ENCODE results near the gene CBLN4.

CBLN4 gene

DNA sequence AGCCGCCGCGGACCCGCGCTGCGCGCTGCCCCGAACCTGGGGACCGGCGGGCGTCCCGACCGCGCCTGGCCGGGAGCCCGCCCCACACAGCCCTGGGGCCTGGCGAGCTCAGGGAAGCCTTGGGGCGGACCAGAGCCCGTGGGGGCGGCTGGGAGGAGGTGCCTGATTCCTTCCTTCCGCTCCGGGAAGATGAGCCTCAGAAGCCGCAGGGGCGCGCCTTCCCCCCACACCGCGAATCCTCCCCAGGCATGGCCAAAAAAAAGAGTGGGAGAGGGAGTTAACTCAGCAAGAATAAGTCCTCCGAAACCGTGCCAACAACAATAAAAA is at the start of gene CBLN4:
TSS of gene CBLN4 (minus strand) at position 131 of the 327 bp plus-strand sequence. CDS start 1,348 bp downstream, outside the sequence.
- no peak for DNase-seq (ENCODE audit: low read depth, low spot score)
- no peak within 1 kb of the TSS for H3K4me3 ChIP-seq (ENCODE audit: low read depth, low read length)
- in situ Hi-C loops (cut with HindIII; ENCODE audit: low sequenced_read_pairs) = no loop called here
- TF ChIP-seq, protein P1, sequence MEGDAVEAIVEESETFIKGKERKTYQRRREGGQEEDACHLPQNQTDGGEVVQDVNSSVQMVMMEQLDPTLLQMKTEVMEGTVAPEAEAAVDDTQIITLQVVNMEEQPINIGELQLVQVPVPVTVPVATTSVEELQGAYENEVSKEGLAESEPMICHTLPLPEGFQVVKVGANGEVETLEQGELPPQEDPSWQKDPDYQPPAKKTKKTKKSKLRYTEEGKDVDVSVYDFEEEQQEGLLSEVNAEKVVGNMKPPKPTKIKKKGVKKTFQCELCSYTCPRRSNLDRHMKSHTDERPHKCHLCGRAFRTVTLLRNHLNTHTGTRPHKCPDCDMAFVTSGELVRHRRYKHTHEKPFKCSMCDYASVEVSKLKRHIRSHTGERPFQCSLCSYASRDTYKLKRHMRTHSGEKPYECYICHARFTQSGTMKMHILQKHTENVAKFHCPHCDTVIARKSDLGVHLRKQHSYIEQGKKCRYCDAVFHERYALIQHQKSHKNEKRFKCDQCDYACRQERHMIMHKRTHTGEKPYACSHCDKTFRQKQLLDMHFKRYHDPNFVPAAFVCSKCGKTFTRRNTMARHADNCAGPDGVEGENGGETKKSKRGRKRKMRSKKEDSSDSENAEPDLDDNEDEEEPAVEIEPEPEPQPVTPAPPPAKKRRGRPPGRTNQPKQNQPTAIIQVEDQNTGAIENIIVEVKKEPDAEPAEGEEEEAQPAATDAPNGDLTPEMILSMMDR (IDR thresholded peaks at IDR 0.05; ENCODE audit: low read depth, low read length) = no peak

DNA sequence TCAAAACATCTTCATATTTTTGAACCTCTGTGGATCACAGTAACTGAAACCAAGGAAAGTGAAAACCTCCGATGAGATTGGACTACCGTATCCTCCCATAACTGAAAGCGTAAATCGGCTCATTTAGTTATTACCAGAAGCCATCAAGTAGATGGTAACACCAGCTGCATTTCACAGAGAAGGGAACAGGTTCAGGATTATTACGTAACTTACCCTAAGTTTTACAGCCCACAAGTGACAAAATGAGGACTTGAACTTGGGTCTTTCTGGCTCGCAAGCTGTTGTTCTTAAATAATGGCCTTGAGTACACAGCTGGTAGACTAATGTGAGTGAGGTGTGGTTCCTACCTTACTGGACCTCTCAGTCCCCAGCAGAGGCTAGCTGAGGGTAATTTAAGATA is 37.9 kb upstream of the CBLN4 start:
- TF ChIP-seq, protein P1 (IDR thresholded peaks at IDR 0.05; ENCODE audit: low read depth, low read length) = no peak
- in situ Hi-C loops (cut with HindIII; ENCODE audit: low sequenced_read_pairs) = no loop called here

DNA sequence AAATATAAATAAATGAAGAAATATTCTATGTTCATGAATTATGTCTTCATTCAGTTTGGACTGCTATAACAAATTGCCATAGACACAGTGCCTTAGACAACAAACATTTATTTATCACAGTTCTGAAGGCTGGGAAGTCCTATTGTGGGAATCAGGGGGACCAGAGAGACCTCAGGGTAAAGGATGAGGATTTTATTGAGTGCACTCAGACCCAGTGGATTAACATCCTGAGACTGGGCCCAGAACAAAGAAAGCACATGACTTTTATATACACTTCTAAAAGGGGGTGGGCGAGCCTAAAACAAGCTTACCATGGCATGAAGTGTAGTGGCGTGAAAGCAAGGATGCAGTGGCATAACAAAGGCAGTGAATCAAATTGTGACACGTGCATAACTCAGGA is 26.9 kb upstream of the CBLN4 start:
- TF ChIP-seq, protein P1 (IDR thresholded peaks at IDR 0.05; ENCODE audit: low read depth, low read length) = no peak
- H3K4me3 ChIP-seq (ENCODE audit: low read depth, low read length) = no peak overlapping the region
- in situ Hi-C loops (cut with HindIII; ENCODE audit: low sequenced_read_pairs) = no loop called here
- peak; percentile 0 for DNase-seq (ENCODE audit: low read depth, low spot score)

More for the DNA sequence above, 37.9 kb upstream of the CBLN4 start:
- H3K4me3 ChIP-seq (ENCODE audit: low read depth, low read length) = no peak overlapping the region
- no peak for DNase-seq (ENCODE audit: low read depth, low spot score)

DNA sequence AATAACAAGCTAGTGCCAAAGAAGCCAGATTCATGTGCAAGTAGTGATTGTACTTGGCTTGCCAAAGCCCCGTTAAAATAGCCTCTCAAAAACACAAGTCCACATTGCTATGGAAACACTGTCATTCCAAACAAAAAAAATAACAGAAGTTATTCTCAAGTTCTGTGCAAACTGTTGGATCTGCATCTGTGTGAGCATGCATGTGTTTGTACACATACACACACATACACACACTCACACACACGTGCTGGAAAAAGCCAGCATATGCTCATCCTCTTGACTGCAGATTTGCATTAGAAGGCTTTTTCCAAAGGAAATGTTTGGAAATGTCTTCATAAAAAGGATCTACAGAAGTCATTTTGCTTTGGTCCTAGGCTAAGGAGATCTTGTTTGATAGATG is 13.4 kb upstream of the CBLN4 start:
- in situ Hi-C loops (cut with HindIII; ENCODE audit: low sequenced_read_pairs) = no loop called here
- TF ChIP-seq, protein P1 (IDR thresholded peaks at IDR 0.05; ENCODE audit: low read depth, low read length) = no peak
- no peak for DNase-seq (ENCODE audit: low read depth, low spot score)
- H3K4me3 ChIP-seq (ENCODE audit: low read depth, low read length) = no peak overlapping the region

DNA sequence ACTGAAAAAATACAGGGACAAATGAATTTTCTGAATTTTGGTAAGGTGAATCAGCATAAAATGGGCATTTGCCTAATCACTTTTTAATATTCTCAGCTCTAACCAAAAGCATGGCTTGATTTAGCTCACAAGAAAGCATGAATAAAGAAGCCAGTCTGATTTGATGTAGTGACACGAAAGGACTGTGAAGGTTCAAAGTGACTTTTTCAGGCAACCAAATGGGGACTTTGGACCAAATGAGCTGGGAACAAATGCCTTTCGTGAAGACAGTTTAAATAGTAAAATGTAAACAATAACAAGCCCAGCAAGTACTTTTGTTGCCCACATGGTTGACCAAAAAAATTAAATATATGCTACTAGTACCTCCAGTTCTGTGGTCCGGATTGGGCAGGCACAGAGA is 12.9 kb upstream of the CBLN4 start:
- H3K4me3 ChIP-seq (ENCODE audit: low read depth, low read length) = no peak overlapping the region
- no peak for DNase-seq (ENCODE audit: low read depth, low spot score)
- TF ChIP-seq, protein P1 (IDR thresholded peaks at IDR 0.05; ENCODE audit: low read depth, low read length) = no peak
- in situ Hi-C loops (cut with HindIII; ENCODE audit: low sequenced_read_pairs) = no loop called here

DNA sequence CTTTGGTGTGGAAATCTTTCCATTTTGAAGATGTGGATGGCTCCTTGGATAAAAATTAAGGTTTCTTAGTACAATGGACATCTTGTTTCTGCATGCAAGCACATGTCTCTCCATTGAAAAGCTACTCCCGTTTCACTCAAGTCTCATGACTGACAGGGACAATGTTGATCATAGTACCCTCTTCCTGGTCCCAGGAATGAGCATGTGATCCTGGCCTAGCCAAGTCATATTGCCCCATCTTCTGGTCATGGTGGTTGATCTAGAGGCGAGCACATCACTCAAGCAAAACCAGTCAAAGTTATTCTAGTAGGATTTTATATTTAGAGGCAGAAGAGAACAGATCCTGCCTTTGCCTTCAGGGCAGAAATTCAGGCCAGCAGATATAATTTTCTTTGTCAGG is 12.2 kb upstream of the CBLN4 start:
- H3K4me3 ChIP-seq (ENCODE audit: low read depth, low read length) = no peak overlapping the region
- in situ Hi-C loops (cut with HindIII; ENCODE audit: low sequenced_read_pairs) = no loop called here

More for the DNA sequence above, 12.2 kb upstream of the CBLN4 start:
- TF ChIP-seq, protein P1 (IDR thresholded peaks at IDR 0.05; ENCODE audit: low read depth, low read length) = no peak
- DNase-seq (ENCODE audit: low read depth, low spot score) = no peak
